H1 (cell line): Measurements from ENCODE around the gene TMEM185B. TPM values are rescaled to one million over a fixed set of nuclear protein-coding genes. Genes with fewer than 3 reads are reported as not detected.

Experiments
- CTCF ChIA-PET: fragments of 300-600 bp; sonication (Branson Sonifier 250); formaldehyde crosslinking; loops from one replicate; lab custom pipeline; 2021; ENCODE audit not compliant: partially characterized antibody; lab: Charles Lee
- POLR2A ChIA-PET: fragments of 300-600 bp; sonication (Branson Sonifier 250); formaldehyde crosslinking; loops from one replicate; lab custom pipeline; 2021; ENCODE audit warnings: inconsistent platforms; ENCODE audit not compliant: partially characterized antibody; lab: Charles Lee
- DNase-seq, 2 experiments: peaks; one replicate each; pipeline versions ENCODE4 v3.0.0 to v3.0.0-alpha.2; 2010 to 2022; ENCODE audit warnings: low spot score in 2 of 2, low read depth in 1 of 2, mixed read lengths in 1 of 2
- FAIRE-seq: peaks from 2 replicates; lab custom pipeline; 2011; peaks lifted over from hg19 to GRCh38; lab: Jason Lieb, UNC
- H2AFZ ChIP-seq: 2 replicates; pipeline ENCODE4 v1.8.1; 2012; ENCODE audit warnings: low read length, inconsistent platforms
- H2AK5ac ChIP-seq: 2 replicates; pipeline ENCODE4 v1.6.1; 2013; ENCODE audit warnings: low read depth, low read length
- H2BK120ac ChIP-seq: replicated peaks from 2 replicates; pipeline ENCODE3; 2013; ENCODE audit warnings: low read depth, low read length, inconsistent platforms
- H2BK12ac ChIP-seq: 2 replicates; pipeline ENCODE4 v1.6.1; 2013; ENCODE audit warnings: low read depth, low read length
- H2BK15ac ChIP-seq: 2 replicates; pipeline ENCODE4 v1.6.1; 2013; ENCODE audit warnings: low read length
- H2BK20ac ChIP-seq: 2 replicates; pipeline ENCODE4 v1.6.1; 2013; ENCODE audit warnings: low read length
- H2BK5ac ChIP-seq: 2 replicates; pipeline ENCODE4 v1.6.1; 2013; ENCODE audit warnings: low read depth, low read length
- H3K14ac ChIP-seq: 2 replicates; pipeline ENCODE4 v1.6.1; 2013; ENCODE audit warnings: inconsistent platforms; ENCODE audit not compliant: insufficient read length
- H3K18ac ChIP-seq: 2 replicates; pipeline ENCODE4 v1.6.1; 2013; ENCODE audit warnings: low read length; ENCODE audit errors: extremely low read depth
- H3K23ac ChIP-seq: 2 replicates; pipeline ENCODE4 v1.6.1; 2013; ENCODE audit warnings: inconsistent platforms; ENCODE audit not compliant: insufficient read length
- H3K23me2 ChIP-seq: 2 replicates; pipeline ENCODE4 v1.6.1; 2013; ENCODE audit warnings: low read depth, low read length
- H3K27ac ChIP-seq: 2 replicates; pipeline ENCODE4 v1.6.1; 2011; ENCODE audit warnings: low read depth, low read length, inconsistent platforms
- H3K27me3 ChIP-seq, 4 experiments: replicated peaks in 1 of 4; 1 replicate in 1 of 4; 2 replicates in 3 of 4; pipeline versions ENCODE4 v1.6.1 to v1.8.1; 2011 to 2013; ENCODE audit warnings: low read length in 3 of 4, mild to moderate bottlenecking in 3 of 4, inconsistent platforms in 2 of 4, mixed read lengths in 2 of 4, moderate library complexity in 1 of 4; ENCODE audit not compliant: control insufficient read depth in 3 of 4, insufficient read depth in 3 of 4; ENCODE audit errors: extremely low read depth in 1 of 4
- H3K36me3 ChIP-seq, 4 experiments: 2 replicates each; pipeline versions ENCODE4 v1.6.1 to v1.8.1; 2011 to 2013; ENCODE audit warnings: mild to moderate bottlenecking in 4 of 4, low read length in 3 of 4, moderate library complexity in 2 of 4, control low read depth in 1 of 4, inconsistent platforms in 1 of 4; ENCODE audit not compliant: insufficient read depth in 4 of 4, control insufficient read depth in 2 of 4
- H3K4ac ChIP-seq: replicated peaks from 2 replicates; pipeline ENCODE3; 2013; ENCODE audit warnings: low read length, low read depth, mixed read lengths, inconsistent platforms; ENCODE audit not compliant: insufficient read length
- H3K4me1 ChIP-seq, 4 experiments: replicated peaks in 1 of 4; 1 replicate in 1 of 4; 2 replicates in 3 of 4; pipeline versions ENCODE4 v1.6.1 to v1.8.1; 2011 to 2013; ENCODE audit warnings: low read length in 3 of 4, inconsistent platforms in 2 of 4, mixed read lengths in 1 of 4; ENCODE audit not compliant: insufficient read depth in 4 of 4, control insufficient read depth in 3 of 4
- H3K4me2 ChIP-seq, 2 experiments: 2 replicates each; pipeline versions ENCODE4 v1.6.1 to v1.8.1; 2011 to 2013; ENCODE audit warnings: low read depth in 2 of 2, low read length in 2 of 2, control low read depth in 1 of 2, inconsistent platforms in 1 of 2, mild to moderate bottlenecking in 1 of 2; ENCODE audit not compliant: insufficient read depth in 1 of 2
- H3K4me3 ChIP-seq, 4 experiments: fragments of 200-600, 300-600 bp in 1 of 4; sonication (generic), shearing (Covaris generic), sonication (Bioruptor Twin) in 1 of 4; 2 replicates each; pipeline versions ENCODE4 v1.5.1 to v1.8.1; 2011 to 2016; ENCODE audit warnings: low read length in 4 of 4, low read depth in 3 of 4, control low read depth in 2 of 4, inconsistent platforms in 2 of 4, mild to moderate bottlenecking in 2 of 4, mixed read lengths in 1 of 4, moderate library complexity in 1 of 4; ENCODE audit not compliant: insufficient read depth in 2 of 4; ENCODE audit errors: extremely low read depth in 1 of 4
- H3K56ac ChIP-seq: replicated peaks from 2 replicates; pipeline ENCODE3; 2013; ENCODE audit warnings: low read depth, mild to moderate bottlenecking, mixed read lengths, low read length, inconsistent platforms; ENCODE audit not compliant: insufficient read length
- H3K79me1 ChIP-seq: 2 replicates; pipeline ENCODE4 v1.6.1; 2013; ENCODE audit warnings: low read depth, low read length, control low read depth
- H3K79me2 ChIP-seq, 2 experiments: 2 replicates each; pipeline versions ENCODE4 v1.6.1 to v1.8.1; 2012 to 2013; ENCODE audit warnings: low read length in 2 of 2, mild to moderate bottlenecking in 2 of 2, inconsistent platforms in 1 of 2; ENCODE audit not compliant: insufficient read depth in 2 of 2, control insufficient read depth in 1 of 2
- H3K9ac ChIP-seq, 4 experiments: replicated peaks in 1 of 4; 1 replicate in 1 of 4; 2 replicates in 3 of 4; pipeline versions ENCODE4 v1.6.1 to v1.8.1; 2011 to 2013; ENCODE audit warnings: low read depth in 3 of 4, low read length in 3 of 4, control low read depth in 2 of 4, mild to moderate bottlenecking in 2 of 4, moderate library complexity in 2 of 4, inconsistent platforms in 1 of 4; ENCODE audit errors: extremely low read depth in 1 of 4
- H3K9me3 ChIP-seq, 2 experiments: 2 replicates each; pipeline versions ENCODE4 v1.6.1 to v1.8.1; 2012 to 2013; ENCODE audit warnings: mild to moderate bottlenecking in 2 of 2, moderate library complexity in 2 of 2, control low read depth in 1 of 2, inconsistent platforms in 1 of 2, low read depth in 1 of 2, low read length in 1 of 2, mixed read lengths in 1 of 2; ENCODE audit not compliant: insufficient read depth in 2 of 2
- H4K20me1 ChIP-seq, 2 experiments: replicated peaks in 1 of 2; 2 replicates each; pipeline versions ENCODE3 to v1.8.1; 2011 to 2013; ENCODE audit warnings: inconsistent platforms in 2 of 2, low read length in 2 of 2, mild to moderate bottlenecking in 1 of 2; ENCODE audit not compliant: insufficient read depth in 2 of 2, control insufficient read depth in 1 of 2
- H4K5ac ChIP-seq: 2 replicates; pipeline ENCODE4 v1.6.1; 2013; ENCODE audit warnings: low read length, low read depth, mixed read lengths, inconsistent platforms; ENCODE audit not compliant: insufficient read length
- H4K8ac ChIP-seq: 2 replicates; pipeline ENCODE4 v1.8.0; 2013; ENCODE audit warnings: mild to moderate bottlenecking, moderate library complexity, low read length, inconsistent platforms; ENCODE audit not compliant: insufficient read depth; ENCODE audit errors: extremely low read depth
- H4K91ac ChIP-seq: replicated peaks from 2 replicates; pipeline ENCODE3; 2013; ENCODE audit warnings: low read length, mixed read lengths, inconsistent platforms; ENCODE audit not compliant: insufficient read length
- BRCA1 ChIP-seq: IDR thresholded peaks from 2 replicates; pipeline ENCODE4 v1.6.1; 2012; ENCODE audit warnings: low read depth, low read length, improper control_type of control experiment
- CBX5 ChIP-seq: fragments of 300-800, 300-1000 bp; sonication (generic); IDR thresholded peaks from 2 replicates; pipeline ENCODE4 v1.7.1; 2016; ENCODE audit warnings: antibody characterized with exemption, low read length, low read depth
- CEBPB ChIP-seq: IDR thresholded peaks from 2 replicates; pipeline ENCODE4 v1.6.1; 2012; ENCODE audit warnings: low read depth, low read length
- CREB1 ChIP-seq: IDR thresholded peaks from 2 replicates; pipeline ENCODE4 v1.6.1; 2012; ENCODE audit warnings: inconsistent platforms
- EGR1 ChIP-seq: IDR thresholded peaks from 2 replicates; pipeline ENCODE4 v1.6.1; 2011; ENCODE audit warnings: low read depth, low read length, borderline replicate concordance
- FOSL1 ChIP-seq: IDR thresholded peaks from 2 replicates; pipeline ENCODE4 v1.6.1; 2011; ENCODE audit warnings: mild to moderate bottlenecking, low read depth, low read length, moderate library complexity; ENCODE audit not compliant: insufficient read depth
- HDAC2 ChIP-seq, 2 experiments: fragments of 300-600 bp in 1 of 2; sonication (generic) in 1 of 2; IDR thresholded peaks; 2 replicates each; pipeline ENCODE4 v1.6.1; 2011 to 2012; ENCODE audit warnings: low read depth in 2 of 2, low read length in 2 of 2, mild to moderate bottlenecking in 2 of 2, moderate library complexity in 2 of 2, borderline replicate concordance in 1 of 2, inconsistent platforms in 1 of 2
- JUN ChIP-seq: IDR thresholded peaks from 2 replicates; pipeline ENCODE4 v1.6.1; 2011; ENCODE audit warnings: low read depth, mild to moderate bottlenecking, improper control_type of control experiment, low read length
- PHF8 ChIP-seq: fragments of 200-600 bp; sonication (generic); conservative IDR thresholded peaks from 2 replicates; pipeline ENCODE4 v1.7.1; 2012; ENCODE audit warnings: low read depth, mild to moderate bottlenecking, inconsistent platforms, low read length, moderate library complexity
- RNF2 ChIP-seq: fragments of 200-900, 300-1000 bp; sonication (generic); IDR thresholded peaks from 2 replicates; pipeline ENCODE4 v1.7.1; 2016; ENCODE audit warnings: borderline replicate concordance, low read depth, mild to moderate bottlenecking, antibody characterized with exemption, low read length; ENCODE audit not compliant: poor library complexity, severe bottlenecking; ENCODE audit errors: missing control alignments
- SAP30 ChIP-seq: fragments of 300-600 bp; sonication (generic); IDR thresholded peaks from 2 replicates; pipeline ENCODE4 v1.7.1; 2012; ENCODE audit warnings: low read length, moderate library complexity, mild to moderate bottlenecking, inconsistent platforms; ENCODE audit not compliant: insufficient read depth, insufficient replicate concordance
- SP4 ChIP-seq: IDR thresholded peaks from 2 replicates; pipeline ENCODE4 v1.6.1; 2012; ENCODE audit warnings: low read length, inconsistent platforms
- TBP ChIP-seq: IDR thresholded peaks from 2 replicates; pipeline ENCODE4 v1.6.1; 2011; ENCODE audit warnings: low read depth, low read length, improper control_type of control experiment
- WGBS, 2 experiments: shearing (Covaris generic) in 1 of 2; methylation state at CpG; one replicate each; pipeline versions ENCODE4 v1.1.6 to v1.1.7; 2013 to 2015; ENCODE audit warnings: low lambda C conversion rate in 2 of 2, mixed read lengths in 2 of 2, inconsistent platforms in 1 of 2, low coverage in 1 of 2, missing lambda C conversion rate in 1 of 2; ENCODE audit not compliant: insufficient replicate concordance in 2 of 2, insufficient coverage in 1 of 2, insufficient read length in 1 of 2; ENCODE audit errors: extremely low coverage in 1 of 2, missing lambda C conversion rate in 1 of 2; 5-methylcytosine and 5-hydroxymethylcytosine counted together
- polyA plus RNA-seq, 7 experiments: library from polyadenylated mRNA; depleted of rRNA in 3 of 7; stranded (reverse) in 5 of 7; unstranded in 2 of 7; fragments of >200 nt in 5 of 7; fragments of 200-250 nt in 2 of 7; gene quantifications; 1 replicate in 5 of 7; 2 replicates in 1 of 7; 4 replicates in 1 of 7; pipeline versions ENCODE4 v1.2.1 to v1.2.3, GENCODE V29; 2011 to 2013; ENCODE audit warnings: missing spikeins in 2 of 7, mixed read lengths in 2 of 7
- total RNA-seq: library from RNA; stranded (reverse); fragmentation: NEBNext Ultra II Directional; extraction: Animal tissue kit (Norgen Biotek cat#: 25700); gene quantifications from 2 replicates; pipeline ENCODE4 v1.2.1, GENCODE V29; 2021

The TMEM185B gene
- total and polyA plus RNA-seq, 2 of the 8 experiments (the other 6 are each of a cell fraction or from before 2014, with no cell fraction given): 13.5 to 14.0 TPM

- H2BK15ac ChIP-seq: no peak overlapping the region
- H2BK20ac ChIP-seq: no peak overlapping the region
- no peak overlapping the region for H4K8ac ChIP-seq
- no peak overlapping the region for H2BK120ac ChIP-seq
- H3K18ac ChIP-seq: no peak overlapping the region
- no peak overlapping the region for H3K27ac ChIP-seq
- H3K4ac ChIP-seq: no peak overlapping the region
- H3K23me2 ChIP-seq: peaks cover 14% of the 10 kb centered on the region
- peaks cover 4 to 10% (median 8%) of the 10 kb centered on the region in 4 experiments for H3K4me1 ChIP-seq
- H3K36me3 ChIP-seq: no peaks in the 10 kb centered on the region
- DNase-seq: no peak
- H3K79me2 ChIP-seq: no peaks in the 10 kb centered on the region
- ChIA-PET POLR2A (no interaction called here), CTCF (interaction anchor here (0.8 to 1.4 kb wide), 6 partner anchors 10 to 62 kb away, joined by 3 to 6 read pairs (median 4); no protein-coding TSS in a partner anchor)
- H3K23ac ChIP-seq: no peak overlapping the region
- no peak overlapping the region for H3K14ac ChIP-seq
- H2AFZ ChIP-seq: no peak overlapping the region
- WGBS, 2 experiments: 76% methylated on average over 8 of the region's 8 CpGs; no CpG with 5 or more reads in 1 of the 2 experiments
- no peak overlapping the region for H3K9ac ChIP-seq
- H2BK12ac ChIP-seq: no peak overlapping the region
- H4K5ac ChIP-seq: no peak overlapping the region
- no peak overlapping the region for H4K91ac ChIP-seq
- H2AK5ac ChIP-seq: no peak overlapping the region
- peak overlapping the region; percentile 87 to 97; a peak in 3 of 4 replicates for H3K4me2 ChIP-seq
- no peak overlapping the region for H2BK5ac ChIP-seq
- peaks cover 0 to 5% of the 10 kb centered on the region in 2 experiments for H4K20me1 ChIP-seq
- FAIRE-seq: no peak
- H3K4me3 ChIP-seq: peak overlapping the region in 1 of 4 experiments; percentile 89; a peak in 2 of 8 replicates
- no peaks in the 10 kb centered on the region for H3K79me1 ChIP-seq
- H3K9me3 ChIP-seq: no peaks in the 10 kb centered on the region
- H3K27me3 ChIP-seq: peaks cover 8 to 47% (median 31%) of the 10 kb centered on the region in 4 experiments
- no peak overlapping the region for H3K56ac ChIP-seq
- TF ChIP-seq CEBPB (no peak), JUN (no peak), EGR1 (no peak), SP4 (no peak), PHF8 (no peak), FOSL1 (no peak), SAP30 (no peak), BRCA1 (no peak), TBP (no peak), CREB1 (no peak), HDAC2 (IDR thresholded peaks at IDR 0.05; ENCODE audit: borderline replicate concordance in 1 of 2, low read depth in 2 of 2, low read length in 2 of 2) (no peak), CBX5 (no peak), RNF2 (no peak)
Observed at GRCh38 chr2:120254178-120254577, 31.0 kb upstream of the TMEM185B start.
